GM21825 (cell line): ENCODE data around the gene MBD4.
"Not testable (repeated sequence)": the region's sequence is repeated elsewhere in the genome, so short reads cannot be mapped to it uniquely, and the experiment has no call there.

Experiments
- ATAC-seq: cut with Tn5 transposase; IDR thresholded peaks from one replicate; pipeline ENCODE4 v1.9.1; 2021; ENCODE audit warnings: mild to moderate bottlenecking, moderate library complexity; ENCODE audit not compliant: unreplicated experiment

The MBD4 gene

DNA sequence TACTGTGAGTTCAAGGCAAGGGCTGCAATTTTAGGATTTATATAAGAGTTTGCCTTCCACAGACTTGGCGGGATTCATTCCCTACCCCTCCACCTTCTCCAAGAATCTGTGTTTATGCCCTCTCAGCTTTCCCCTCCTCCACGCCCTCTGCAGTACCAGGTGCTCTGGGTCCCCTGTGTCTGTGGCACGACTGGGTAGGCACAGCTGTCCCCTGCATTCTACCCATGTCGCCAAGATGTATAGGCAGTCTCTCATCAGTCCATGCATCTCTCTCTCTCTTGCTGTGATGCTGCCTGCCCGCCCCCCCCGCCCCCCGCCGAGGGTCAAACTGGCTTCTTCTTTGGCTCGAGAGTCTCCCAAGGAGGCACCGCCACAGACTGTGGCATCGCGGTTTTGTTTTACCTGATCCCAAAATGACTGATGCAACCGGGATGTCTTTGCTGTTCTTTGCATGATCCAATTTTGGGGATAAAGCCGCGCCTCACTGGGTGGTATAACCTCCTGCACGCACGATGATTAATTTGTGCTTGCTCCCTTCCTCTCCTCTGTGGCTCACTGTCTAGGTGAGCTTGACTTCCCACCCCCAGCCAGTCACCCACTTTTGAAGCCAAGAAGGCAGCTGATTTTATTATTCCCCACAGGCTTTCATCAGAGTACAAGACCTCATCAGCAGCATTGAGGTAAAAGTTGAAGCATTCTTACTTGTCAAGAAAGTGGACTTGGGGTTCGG, 55.0 kb downstream of the MBD4 start:
- ATAC-seq = no peak

DNA sequence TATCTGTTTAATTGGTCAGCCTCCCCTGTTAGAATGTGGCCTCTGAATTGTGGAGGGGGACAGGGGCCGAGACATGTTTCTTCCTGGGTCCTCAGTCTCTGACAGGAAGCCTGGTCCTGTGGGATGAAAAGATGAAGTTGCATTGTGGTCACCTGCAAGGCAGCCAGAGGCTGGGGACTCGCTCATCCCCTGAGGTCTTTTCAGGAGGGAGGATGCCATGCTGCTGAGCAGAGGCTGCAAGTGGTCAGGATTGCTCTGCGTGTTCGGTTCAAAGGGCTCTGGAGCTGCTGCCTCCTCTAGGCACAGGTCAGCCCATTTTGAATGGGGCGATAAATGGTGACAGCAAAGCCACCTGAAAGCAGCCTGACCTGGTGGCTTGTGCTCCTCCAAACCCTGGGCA, 55.6 kb downstream of the MBD4 start:
- ATAC-seq = not testable (repeated sequence)

DNA sequence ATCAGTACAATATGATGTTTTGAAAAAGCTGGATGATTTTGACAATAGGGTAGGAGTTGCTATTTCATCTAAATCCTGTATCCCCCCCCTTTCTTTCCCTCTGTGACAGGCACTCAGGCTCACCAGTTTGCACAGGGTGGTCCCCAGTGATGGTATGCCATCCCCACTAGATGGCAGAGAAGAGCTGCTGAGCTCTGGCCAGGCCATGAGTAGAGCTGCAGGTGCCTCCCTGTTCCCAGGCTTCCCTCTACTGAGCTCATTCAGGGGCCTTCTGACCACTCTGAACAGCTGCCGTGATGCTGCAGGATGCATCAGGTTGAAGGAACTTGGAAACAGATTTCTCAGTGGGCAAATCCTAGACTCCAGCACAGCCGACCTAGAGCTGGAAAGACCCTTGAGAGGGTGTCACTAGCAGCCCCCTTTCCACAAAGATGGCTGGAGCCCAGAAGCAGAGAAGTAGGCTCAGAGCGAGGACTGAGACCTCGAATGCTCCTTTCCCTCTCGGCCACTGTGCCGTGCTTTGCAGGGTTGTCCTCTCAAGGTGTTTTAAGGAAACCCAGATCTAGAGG, 56.4 kb downstream of the MBD4 start:
- ATAC-seq = peak; percentile 69

DNA sequence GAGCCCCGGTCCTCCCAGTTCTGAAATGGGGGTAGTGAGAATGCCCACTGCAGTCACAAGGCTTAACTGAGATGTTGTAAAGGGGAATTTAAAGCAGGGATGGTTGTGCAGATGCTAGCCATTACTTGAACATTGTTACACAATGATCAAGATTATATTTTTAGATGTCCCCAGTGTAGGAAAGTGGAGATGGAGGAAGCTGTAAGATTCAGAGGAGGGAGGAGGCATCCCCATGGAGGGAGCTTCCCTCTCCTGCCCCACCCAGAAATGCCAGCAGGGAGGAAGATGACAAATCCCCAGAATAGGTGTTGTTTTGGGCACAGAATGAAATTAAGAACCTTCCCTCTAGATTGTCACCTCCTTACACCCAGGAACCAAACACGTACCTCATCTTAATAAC, 57.4 kb downstream of the MBD4 start:
- ATAC-seq = no peak
